ENCODE results near the gene CIAO3. TPM values are rescaled to one million over a fixed set of nuclear protein-coding genes. Genes with fewer than 3 reads are reported as not detected.

CIAO3 gene
- total RNA-seq, 1 experiment from 2014 or later, result 50.9 TPM

DNA sequence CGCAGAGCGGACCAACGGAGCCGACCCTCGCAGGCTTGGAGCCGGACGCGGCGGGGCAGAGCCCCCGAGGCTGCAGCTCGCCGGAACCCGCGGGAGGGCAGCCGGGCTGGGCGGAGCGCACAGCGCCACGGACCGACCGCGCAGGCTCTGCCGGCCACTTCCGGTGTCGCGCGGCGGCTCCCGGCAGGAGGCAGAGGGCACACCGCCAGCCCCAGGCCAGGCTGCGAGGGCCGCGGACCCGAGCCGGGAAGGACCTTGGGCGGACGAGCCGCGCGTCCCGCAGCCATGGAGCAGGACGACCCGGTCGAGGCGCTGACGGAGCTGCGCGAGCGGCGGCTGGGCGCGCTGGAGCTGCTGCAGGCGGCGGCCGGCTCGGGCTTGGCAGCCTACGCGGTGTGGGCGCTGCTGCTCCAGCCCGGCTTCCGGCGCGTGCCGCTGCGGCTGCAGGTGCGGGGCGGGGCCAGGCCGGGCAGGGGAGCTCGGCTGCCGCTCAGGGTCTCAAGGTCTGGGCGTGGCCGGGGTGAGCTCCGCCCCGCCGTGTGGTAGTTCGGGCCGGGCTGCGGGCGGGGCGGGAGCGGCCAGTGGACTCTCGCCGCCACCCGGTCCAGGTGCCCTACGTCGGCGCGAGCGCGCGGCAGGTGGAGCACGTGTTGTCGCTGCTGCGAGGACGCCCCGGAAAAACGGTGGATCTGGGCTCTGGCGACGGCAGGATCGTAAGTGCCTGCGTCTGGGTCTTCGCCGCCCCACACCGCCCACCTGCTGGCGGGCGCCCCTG is 19.6 kb downstream of the CIAO3 start, which contains the start of gene ANTKMT:
Gene ANTKMT, plus strand, starts transcription at position 157 of the 775 bp plus-strand sequence. Its CDS starts 129 bp downstream, at position 286.
- DNase-seq (ENCODE audit: low spot score) (peak; percentile 97), ATAC-seq (peak; percentile 77)
- H3K36me3 Mint-ChIP-seq, result no peaks in the 10 kb centered on the region; the same call in 1 of the 2 replicates
- peaks cover 13% of the 10 kb centered on the region for H3K4me1 Mint-ChIP-seq
- H3K9me3 Mint-ChIP-seq, result no peaks in the 10 kb centered on the region
- H3K27ac Mint-ChIP-seq, result peak within 1 kb of the TSS; percentile 63
- H3K4me3 Mint-ChIP-seq, result peak within 1 kb of the TSS; percentile 74
- H3K27me3 Mint-ChIP-seq (ENCODE audit: low read depth), result peaks cover 13% of the 10 kb centered on the region
- CTCF ChIA-PET, result interaction anchor here (0.6 to 2.8 kb wide), 20 partner anchors 9 to 659 kb away, joined by 3 to 28 read pairs (median 6); partner anchors contain the start of genes CHTF18, CIAO3, JMJD8 and RHOT2
- POLR2A ChIA-PET, result interaction anchor here (0.6 to 2.9 kb wide), 9 partner anchors 9 to 86 kb away, joined by 3 to 10 read pairs (median 4); partner anchors contain the start of genes CHTF18, CIAO3, RHOT2 and RPUSD1
- peak; percentile 97 for TF ChIP-seq ZNF232 (CRISPR knock-in tag; IDR thresholded peaks at IDR 0.05)
- no peak for TF ChIP-seq AFF4 (CRISPR knock-in tag; IDR thresholded peaks at IDR 0.05; ENCODE audit: borderline replicate concordance)
- TF ChIP-seq HMGA2 (CRISPR knock-in tag; IDR thresholded peaks at IDR 0.05), result no peak
- TF ChIP-seq ATF6 (CRISPR knock-in tag; IDR thresholded peaks at IDR 0.05), result no peak; the same call in 1 of the 2 replicates
- TF ChIP-seq ZMAT4 (CRISPR knock-in tag; IDR thresholded peaks at IDR 0.05), result no peak
- TF ChIP-seq JUN (CRISPR knock-in tag; IDR thresholded peaks at IDR 0.05), result no peak; the same call in none of the 2 replicates
- peak; percentile 98; the same call in 1 of the 2 replicates for TF ChIP-seq NR3C1 (CRISPR knock-in tag; conservative IDR thresholded peaks at IDR 0.05; ENCODE audit: low read depth)
- TF ChIP-seq EMX1 (CRISPR knock-in tag; IDR thresholded peaks at IDR 0.05), result no peak; the same call in 1 of the 2 replicates
- TF ChIP-seq, protein P1, sequence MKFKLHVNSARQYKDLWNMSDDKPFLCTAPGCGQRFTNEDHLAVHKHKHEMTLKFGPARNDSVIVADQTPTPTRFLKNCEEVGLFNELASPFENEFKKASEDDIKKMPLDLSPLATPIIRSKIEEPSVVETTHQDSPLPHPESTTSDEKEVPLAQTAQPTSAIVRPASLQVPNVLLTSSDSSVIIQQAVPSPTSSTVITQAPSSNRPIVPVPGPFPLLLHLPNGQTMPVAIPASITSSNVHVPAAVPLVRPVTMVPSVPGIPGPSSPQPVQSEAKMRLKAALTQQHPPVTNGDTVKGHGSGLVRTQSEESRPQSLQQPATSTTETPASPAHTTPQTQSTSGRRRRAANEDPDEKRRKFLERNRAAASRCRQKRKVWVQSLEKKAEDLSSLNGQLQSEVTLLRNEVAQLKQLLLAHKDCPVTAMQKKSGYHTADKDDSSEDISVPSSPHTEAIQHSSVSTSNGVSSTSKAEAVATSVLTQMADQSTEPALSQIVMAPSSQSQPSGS (CRISPR knock-in tag; IDR thresholded peaks at IDR 0.05; ENCODE audit: borderline replicate concordance, low read depth), result no peak
- TF ChIP-seq MYBL2 (CRISPR knock-in tag; IDR thresholded peaks at IDR 0.05), result peak; percentile 73; the same call in 1 of the 2 replicates
- peak; percentile 85 for TF ChIP-seq ETV6 (CRISPR knock-in tag; IDR thresholded peaks at IDR 0.05)
- TF ChIP-seq ZNF423 (CRISPR knock-in tag; IDR thresholded peaks at IDR 0.05), result peak; percentile 68
- TF ChIP-seq, protein P2, sequence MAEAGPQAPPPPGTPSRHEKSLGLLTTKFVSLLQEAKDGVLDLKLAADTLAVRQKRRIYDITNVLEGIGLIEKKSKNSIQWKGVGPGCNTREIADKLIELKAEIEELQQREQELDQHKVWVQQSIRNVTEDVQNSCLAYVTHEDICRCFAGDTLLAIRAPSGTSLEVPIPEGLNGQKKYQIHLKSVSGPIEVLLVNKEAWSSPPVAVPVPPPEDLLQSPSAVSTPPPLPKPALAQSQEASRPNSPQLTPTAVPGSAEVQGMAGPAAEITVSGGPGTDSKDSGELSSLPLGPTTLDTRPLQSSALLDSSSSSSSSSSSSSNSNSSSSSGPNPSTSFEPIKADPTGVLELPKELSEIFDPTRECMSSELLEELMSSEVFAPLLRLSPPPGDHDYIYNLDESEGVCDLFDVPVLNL (CRISPR knock-in tag; IDR thresholded peaks at IDR 0.05; ENCODE audit: borderline replicate concordance, low read depth), result peak; percentile 65; the same call in 1 of the 2 replicates
- peak; percentile 88; the same call in 1 of the 2 replicates for TF ChIP-seq TEAD4 (CRISPR knock-in tag; IDR thresholded peaks at IDR 0.05)
- peak; percentile 47; the same call in 1 of the 2 replicates for TF ChIP-seq KAT7 (CRISPR knock-in tag; IDR thresholded peaks at IDR 0.05; ENCODE audit: borderline replicate concordance)
- peak; percentile 76 for TF ChIP-seq GABPB1 (CRISPR knock-in tag; IDR thresholded peaks at IDR 0.05)
- TF ChIP-seq SP1 (CRISPR knock-in tag; conservative IDR thresholded peaks at IDR 0.05), result peak; percentile 91
- TF ChIP-seq, protein P3, sequence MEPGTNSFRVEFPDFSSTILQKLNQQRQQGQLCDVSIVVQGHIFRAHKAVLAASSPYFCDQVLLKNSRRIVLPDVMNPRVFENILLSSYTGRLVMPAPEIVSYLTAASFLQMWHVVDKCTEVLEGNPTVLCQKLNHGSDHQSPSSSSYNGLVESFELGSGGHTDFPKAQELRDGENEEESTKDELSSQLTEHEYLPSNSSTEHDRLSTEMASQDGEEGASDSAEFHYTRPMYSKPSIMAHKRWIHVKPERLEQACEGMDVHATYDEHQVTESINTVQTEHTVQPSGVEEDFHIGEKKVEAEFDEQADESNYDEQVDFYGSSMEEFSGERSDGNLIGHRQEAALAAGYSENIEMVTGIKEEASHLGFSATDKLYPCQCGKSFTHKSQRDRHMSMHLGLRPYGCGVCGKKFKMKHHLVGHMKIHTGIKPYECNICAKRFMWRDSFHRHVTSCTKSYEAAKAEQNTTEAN (CRISPR knock-in tag; IDR thresholded peaks at IDR 0.05), result peak; percentile 48; the same call in 1 of the 2 replicates
- TF ChIP-seq PRDM15 (CRISPR knock-in tag; IDR thresholded peaks at IDR 0.05), result peak; percentile 50; the same call in 1 of the 2 replicates
- no peak for TF ChIP-seq GRHL2 (CRISPR knock-in tag; IDR thresholded peaks at IDR 0.05; ENCODE audit: insufficient replicate concordance, severe bottlenecking)
- TF ChIP-seq IRF1 (CRISPR knock-in tag; IDR thresholded peaks at IDR 0.05), result peak; percentile 89
